ENCODE data around the gene THRA. TPM values are rescaled to one million over a fixed set of nuclear protein-coding genes. Genes with fewer than 3 reads are reported as not detected.

Gene THRA
- total RNA-seq, 4 donors from 2014 or later, result 32.6 to 69.9 (median 48.9) TPM

DNA sequence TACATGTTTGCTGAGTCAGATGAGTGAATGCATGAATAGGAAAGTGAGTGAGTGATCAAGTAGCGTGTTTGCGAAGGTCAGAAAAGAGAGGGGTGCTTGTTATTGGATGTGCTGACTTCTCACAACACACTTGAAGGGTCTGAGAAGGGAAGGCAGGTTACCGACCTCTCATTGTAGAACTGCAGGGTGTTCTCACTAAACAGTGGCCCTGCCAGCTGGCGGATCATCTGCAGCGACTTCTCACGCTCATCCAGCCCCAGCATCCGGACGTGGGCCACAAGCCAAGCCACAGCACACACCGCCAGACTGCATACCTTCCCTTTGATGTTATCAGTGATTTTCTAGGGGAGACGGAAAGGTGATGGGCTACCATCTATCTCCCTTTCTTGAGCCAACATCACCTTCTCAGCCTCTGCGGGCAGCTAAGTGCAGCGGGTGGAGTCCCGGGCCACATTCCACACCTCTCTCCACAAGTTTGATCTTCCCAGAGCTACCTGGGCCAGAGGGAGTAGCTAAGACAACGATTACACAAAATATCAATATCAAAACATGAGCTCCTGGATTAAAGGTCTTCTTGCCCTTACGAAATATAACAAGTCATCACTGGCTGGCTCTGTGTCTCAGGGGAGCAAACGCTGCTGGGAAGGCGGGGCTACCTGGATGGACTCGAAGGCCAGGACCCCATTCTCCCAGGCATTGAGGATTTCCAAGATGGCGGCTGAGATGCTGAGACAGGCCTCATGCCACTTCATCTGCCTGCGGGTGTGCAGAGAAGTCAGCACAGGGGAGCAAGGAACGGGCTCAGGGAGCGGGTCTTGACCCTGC is 36.6 kb upstream of the THRA start:
- Histone ChIP-seq H3K36me3 (peaks cover 79% of the 10 kb centered on the region), H3K4me1 (peaks cover 17% of the 10 kb centered on the region), H3K4me3 (no peak overlapping the region), H3K27ac (peak overlapping the region; percentile 49), H3K9me3 (no peaks in the 10 kb centered on the region), H3K27me3 (no peaks in the 10 kb centered on the region)
- WGBS, result 36% methylated on average over 16 of the region's 22 CpGs
- DNase-seq (ENCODE audit: low spot score in 2 of 2), result no peak
- TF ChIP-seq POLR2AphosphoS5 (IDR thresholded peaks at IDR 0.05), result no peak
- TF ChIP-seq POLR2A (IDR thresholded peaks at IDR 0.05), result no peak
- TF ChIP-seq, protein P1, sequence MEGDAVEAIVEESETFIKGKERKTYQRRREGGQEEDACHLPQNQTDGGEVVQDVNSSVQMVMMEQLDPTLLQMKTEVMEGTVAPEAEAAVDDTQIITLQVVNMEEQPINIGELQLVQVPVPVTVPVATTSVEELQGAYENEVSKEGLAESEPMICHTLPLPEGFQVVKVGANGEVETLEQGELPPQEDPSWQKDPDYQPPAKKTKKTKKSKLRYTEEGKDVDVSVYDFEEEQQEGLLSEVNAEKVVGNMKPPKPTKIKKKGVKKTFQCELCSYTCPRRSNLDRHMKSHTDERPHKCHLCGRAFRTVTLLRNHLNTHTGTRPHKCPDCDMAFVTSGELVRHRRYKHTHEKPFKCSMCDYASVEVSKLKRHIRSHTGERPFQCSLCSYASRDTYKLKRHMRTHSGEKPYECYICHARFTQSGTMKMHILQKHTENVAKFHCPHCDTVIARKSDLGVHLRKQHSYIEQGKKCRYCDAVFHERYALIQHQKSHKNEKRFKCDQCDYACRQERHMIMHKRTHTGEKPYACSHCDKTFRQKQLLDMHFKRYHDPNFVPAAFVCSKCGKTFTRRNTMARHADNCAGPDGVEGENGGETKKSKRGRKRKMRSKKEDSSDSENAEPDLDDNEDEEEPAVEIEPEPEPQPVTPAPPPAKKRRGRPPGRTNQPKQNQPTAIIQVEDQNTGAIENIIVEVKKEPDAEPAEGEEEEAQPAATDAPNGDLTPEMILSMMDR (IDR thresholded peaks at IDR 0.05), result no peak
- no peak for TF ChIP-seq EP300 (IDR thresholded peaks at IDR 0.05)

DNA sequence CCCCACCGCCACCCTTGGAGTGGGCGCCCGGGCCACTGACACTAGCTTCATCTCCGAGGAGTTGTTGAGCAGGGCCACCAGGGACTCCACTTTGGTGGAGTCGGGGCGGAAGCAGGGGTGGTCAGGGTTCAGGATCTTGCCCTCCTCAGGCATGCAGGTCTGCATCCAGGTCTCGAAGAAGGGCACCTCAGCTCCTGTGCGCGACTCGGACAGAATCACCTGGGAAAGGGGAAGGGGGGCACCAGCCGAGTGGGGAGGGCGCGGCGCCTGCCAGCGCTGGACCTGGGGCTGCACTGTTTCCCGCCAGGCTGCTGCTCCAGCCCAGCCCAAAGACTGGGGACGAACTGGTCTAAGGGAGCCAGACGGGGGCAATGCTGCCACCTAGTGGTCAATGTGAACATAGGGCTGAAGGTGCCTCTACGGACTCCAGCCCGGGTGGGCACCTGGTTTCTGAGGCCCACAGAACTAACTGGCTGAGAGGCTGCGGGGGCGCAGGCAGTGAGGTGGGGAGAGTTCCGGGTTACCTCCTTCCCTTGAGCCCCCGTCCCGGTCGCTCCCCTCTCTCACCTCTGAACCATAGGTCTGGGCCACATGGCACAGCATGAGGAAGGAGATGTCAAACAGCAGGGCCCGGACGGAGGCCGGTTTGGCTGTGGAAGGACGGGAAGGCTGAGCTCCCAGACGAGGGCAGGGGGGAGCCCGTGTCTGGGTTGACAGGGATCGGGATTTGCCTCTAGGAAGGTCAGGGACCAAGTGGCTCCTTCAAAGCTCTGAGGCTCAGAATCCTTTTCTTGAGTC is 35.8 kb upstream of the THRA start:
- peaks cover 19% of the 10 kb centered on the region for H3K4me1 ChIP-seq
- TF ChIP-seq POLR2A (IDR thresholded peaks at IDR 0.05) (no peak), EP300 (IDR thresholded peaks at IDR 0.05) (no peak), POLR2AphosphoS5 (IDR thresholded peaks at IDR 0.05) (no peak)
- TF ChIP-seq, protein P1 (IDR thresholded peaks at IDR 0.05), result peak; percentile 47 to 85
- H3K9me3 ChIP-seq, result no peaks in the 10 kb centered on the region
- DNase-seq (ENCODE audit: low spot score in 2 of 2), result peak; percentile 89 to 92
- H3K4me3 ChIP-seq, result no peak overlapping the region
- no peaks in the 10 kb centered on the region for H3K27me3 ChIP-seq
- peaks cover 79% of the 10 kb centered on the region for H3K36me3 ChIP-seq
- H3K27ac ChIP-seq, result peak overlapping the region; percentile 49
- 45% methylated on average over 11 of the region's 33 CpGs for WGBS

DNA sequence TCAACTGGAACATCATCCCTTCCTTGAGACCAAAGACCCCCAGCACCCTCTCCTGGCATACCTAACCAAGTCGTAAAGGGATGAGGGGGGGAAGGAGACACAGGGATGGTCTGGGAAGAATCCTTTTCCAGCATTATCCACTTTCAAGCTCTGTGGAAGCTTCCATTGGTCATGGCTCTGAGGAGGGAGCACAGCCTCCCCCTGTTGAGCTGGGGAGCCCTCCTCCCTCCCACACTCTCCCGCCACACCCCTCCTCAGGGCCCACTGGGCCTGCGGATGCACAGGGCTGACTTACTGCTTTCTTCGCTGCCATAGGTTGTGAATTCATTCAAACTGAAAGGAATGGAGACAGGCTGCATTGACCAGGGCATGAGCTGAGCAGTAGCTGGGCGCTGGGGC is 35.2 kb upstream of the THRA start:
- WGBS, result 87% methylated on average over 5 of the region's 5 CpGs
- Histone ChIP-seq H3K27me3 (no peaks in the 10 kb centered on the region), H3K9me3 (no peaks in the 10 kb centered on the region), H3K4me1 (peaks cover 24% of the 10 kb centered on the region), H3K27ac (no peak overlapping the region), H3K4me3 (no peak overlapping the region), H3K36me3 (peaks cover 79% of the 10 kb centered on the region)
- TF ChIP-seq POLR2AphosphoS5 (IDR thresholded peaks at IDR 0.05) (no peak), EP300 (IDR thresholded peaks at IDR 0.05) (no peak), POLR2A (IDR thresholded peaks at IDR 0.05) (no peak)
- TF ChIP-seq, protein P1 (IDR thresholded peaks at IDR 0.05), result no peak
- DNase-seq (ENCODE audit: low spot score in 2 of 2), result no peak

DNA sequence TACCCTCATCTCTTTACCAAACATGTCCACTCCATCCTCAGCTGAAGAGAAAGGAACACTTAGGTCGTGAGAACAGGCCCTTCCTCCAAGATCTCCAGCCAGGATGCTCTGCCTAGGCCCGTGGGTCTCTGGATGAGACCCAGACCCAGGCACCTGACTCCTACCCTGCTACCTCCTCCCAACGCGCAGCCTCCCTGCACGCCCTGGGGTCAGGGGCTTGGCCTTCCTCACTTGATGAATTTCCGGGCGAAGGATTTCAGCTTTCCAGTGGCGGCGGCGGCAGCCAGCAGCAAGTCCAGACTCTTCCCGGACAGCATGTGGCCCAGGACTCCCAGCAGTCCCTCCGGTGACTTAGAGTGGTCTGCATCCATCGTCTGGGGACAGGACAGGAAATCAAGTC is 34.2 kb upstream of the THRA start:
- peaks cover 79% of the 10 kb centered on the region for H3K36me3 ChIP-seq
- WGBS, result 88% methylated on average over 13 of the region's 13 CpGs

More for the DNA sequence above, 34.2 kb upstream of the THRA start:
- DNase-seq (ENCODE audit: low spot score in 2 of 2), result no peak
- no peak for TF ChIP-seq POLR2AphosphoS5 (IDR thresholded peaks at IDR 0.05)
- no peak for TF ChIP-seq POLR2A (IDR thresholded peaks at IDR 0.05)
- TF ChIP-seq, protein P1 (IDR thresholded peaks at IDR 0.05), result no peak
- TF ChIP-seq EP300 (IDR thresholded peaks at IDR 0.05), result no peak
- Histone ChIP-seq H3K4me1 (peaks cover 24% of the 10 kb centered on the region), H3K4me3 (no peak overlapping the region), H3K9me3 (no peaks in the 10 kb centered on the region), H3K27ac (no peak overlapping the region), H3K27me3 (no peaks in the 10 kb centered on the region)

Data from suprapubic skin (tissue), 4 donors.